Astrocyte (in vitro differentiated cells and primary cell): ENCODE measurements around the gene PRR36. TPM values are rescaled to one million over a fixed set of nuclear protein-coding genes. Genes with fewer than 3 reads are reported as not detected.
A peak's percentile ranks its signal among the peaks of the same experiment; 100 is the strongest.

Experiments used
- DNase-seq: peaks from one replicate; pipeline ENCODE4 v3.0.0-alpha.2; 2010; ENCODE audit warnings: low read depth
- FAIRE-seq: peaks from 2 replicates; lab custom pipeline; 2011; peaks lifted over from hg19 to GRCh38; lab: Jason Lieb, UNC
- H2AFZ ChIP-seq: 2 replicates; pipeline ENCODE4 v1.6.0; 2012; ENCODE audit warnings: low read depth, low read length, inconsistent platforms
- H3K27ac ChIP-seq: 2 replicates; pipeline ENCODE4 v1.5.1; 2011; ENCODE audit warnings: low read depth, low read length, inconsistent platforms
- H3K27me3 ChIP-seq: 2 replicates; pipeline ENCODE4 v1.6.0; 2011; ENCODE audit warnings: low read length, inconsistent platforms; ENCODE audit not compliant: insufficient read depth
- H3K36me3 ChIP-seq: 2 replicates; pipeline ENCODE4 v1.5.1; 2011; ENCODE audit warnings: low read length, inconsistent platforms; ENCODE audit not compliant: insufficient read depth
- H3K4me1 ChIP-seq: 2 replicates; pipeline ENCODE4 v1.5.1; 2011; ENCODE audit warnings: low read length, inconsistent platforms; ENCODE audit not compliant: insufficient read depth
- H3K4me2 ChIP-seq: 2 replicates; pipeline ENCODE4 v1.6.0; 2012; ENCODE audit warnings: low read length, inconsistent platforms
- H3K4me3 ChIP-seq: 2 replicates; pipeline ENCODE4 v1.5.1; 2011; ENCODE audit warnings: low read depth, mild to moderate bottlenecking, low read length, inconsistent platforms; ENCODE audit not compliant: insufficient read depth
- H3K79me2 ChIP-seq: 2 replicates; pipeline ENCODE4 v1.6.0; 2012; ENCODE audit warnings: mild to moderate bottlenecking, low read length, inconsistent platforms; ENCODE audit not compliant: insufficient read depth
- H3K9ac ChIP-seq: 2 replicates; pipeline ENCODE4 v1.6.0; 2012; ENCODE audit warnings: mild to moderate bottlenecking, low read length, inconsistent platforms
- H3K9me3 ChIP-seq: 2 replicates; pipeline ENCODE4 v1.5.1; 2012; ENCODE audit warnings: low read depth, mild to moderate bottlenecking, low read length, inconsistent platforms; ENCODE audit not compliant: insufficient read depth
- H4K20me1 ChIP-seq: 2 replicates; pipeline ENCODE4 v1.6.0; 2012; ENCODE audit warnings: low read length, inconsistent platforms; ENCODE audit not compliant: insufficient read depth
- H3K27ac Mint-ChIP-seq: one replicate; pipeline ENCODE4 v1.8.0; 2021; ENCODE audit warnings: mild to moderate bottlenecking, mixed read lengths; ENCODE audit not compliant: unreplicated experiment
- H3K27me3 Mint-ChIP-seq: one replicate; pipeline ENCODE4 v1.8.0; 2021; ENCODE audit warnings: low read depth, mixed read lengths; ENCODE audit not compliant: unreplicated experiment
- H3K36me3 Mint-ChIP-seq: one replicate; pipeline ENCODE4 v1.8.0; 2021; ENCODE audit warnings: low read depth, mixed read lengths; ENCODE audit not compliant: unreplicated experiment
- H3K4me1 Mint-ChIP-seq: one replicate; pipeline ENCODE4 v1.8.0; 2021; ENCODE audit warnings: low read depth, mixed read lengths; ENCODE audit not compliant: unreplicated experiment
- H3K4me3 Mint-ChIP-seq: one replicate; pipeline ENCODE4 v1.8.0; 2021; ENCODE audit warnings: mild to moderate bottlenecking, moderate library complexity, mixed read lengths; ENCODE audit not compliant: unreplicated experiment
- H3K9me3 Mint-ChIP-seq: one replicate; pipeline ENCODE4 v1.8.0; 2021; ENCODE audit warnings: mild to moderate bottlenecking, mixed read lengths; ENCODE audit not compliant: unreplicated experiment
- EZH2 ChIP-seq: IDR thresholded peaks from 2 replicates; pipeline ENCODE4 v1.6.1; 2012; ENCODE audit warnings: mild to moderate bottlenecking, low read length, inconsistent platforms; ENCODE audit not compliant: insufficient read depth
- total RNA-seq: library from RNA; stranded (reverse); gene quantifications from 2 replicates; pipeline ENCODE4 v1.2.1, GENCODE V29; 2021
- TF ChIP-seq, protein P1 (sequence below): IDR thresholded peaks from 2 replicates; pipeline ENCODE4 v1.5.1; 2011; ENCODE audit warnings: low read depth, mild to moderate bottlenecking, inconsistent platforms, low read length, moderate library complexity; ENCODE audit not compliant: insufficient read depth

Gene PRR36
- total RNA-seq, 1 donor from 2014 or later = 1.3 TPM

DNA sequence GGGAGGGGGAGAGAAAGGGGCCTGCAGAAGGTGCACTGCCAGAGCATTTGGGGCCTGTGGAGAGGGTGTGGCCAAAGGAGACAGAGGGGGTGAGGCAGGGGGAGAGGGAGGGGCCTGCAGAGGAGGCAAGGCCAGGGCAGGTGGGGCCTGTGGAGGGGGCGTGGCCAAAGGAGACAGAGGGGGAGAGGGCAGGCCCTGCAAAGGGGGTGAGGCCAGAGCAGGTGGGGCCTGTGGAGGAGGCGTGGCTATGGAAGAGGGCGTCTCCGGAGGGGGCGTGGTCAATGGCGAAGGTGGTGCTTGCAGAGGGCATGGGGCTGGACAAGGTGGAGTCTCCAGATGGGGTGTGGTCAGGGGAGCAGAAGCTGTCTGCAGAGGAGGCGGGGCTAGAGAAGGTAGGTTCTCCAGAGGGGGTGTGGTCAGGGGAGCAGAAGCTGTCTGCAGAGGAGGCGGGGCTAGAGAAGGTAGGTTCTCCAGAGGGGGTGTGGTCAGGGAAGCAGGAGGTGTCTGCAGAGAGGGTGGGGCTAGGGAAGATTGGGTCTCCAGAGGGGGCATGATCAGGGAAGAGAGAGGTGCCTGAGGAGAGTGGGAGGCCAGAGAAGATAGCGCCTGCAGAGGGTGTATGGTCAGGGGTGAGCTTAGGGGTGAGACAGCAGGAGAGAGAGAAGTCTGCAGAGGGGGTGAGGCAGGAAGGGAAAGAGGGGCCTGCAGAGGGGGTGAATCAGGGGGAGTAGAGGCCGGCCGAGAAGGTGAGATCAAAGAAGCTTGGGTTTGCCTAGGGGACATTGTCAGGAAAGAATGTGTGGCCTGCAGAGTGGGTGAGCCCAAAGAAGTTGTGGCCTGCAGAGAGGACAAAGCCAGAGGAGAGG lies 3.4 kb downstream of the PRR36 start:
- Histone ChIP-seq H3K27me3 (peaks cover 18% of the 10 kb centered on the region), H2AFZ (peak overlapping the region; percentile 89)

DNA sequence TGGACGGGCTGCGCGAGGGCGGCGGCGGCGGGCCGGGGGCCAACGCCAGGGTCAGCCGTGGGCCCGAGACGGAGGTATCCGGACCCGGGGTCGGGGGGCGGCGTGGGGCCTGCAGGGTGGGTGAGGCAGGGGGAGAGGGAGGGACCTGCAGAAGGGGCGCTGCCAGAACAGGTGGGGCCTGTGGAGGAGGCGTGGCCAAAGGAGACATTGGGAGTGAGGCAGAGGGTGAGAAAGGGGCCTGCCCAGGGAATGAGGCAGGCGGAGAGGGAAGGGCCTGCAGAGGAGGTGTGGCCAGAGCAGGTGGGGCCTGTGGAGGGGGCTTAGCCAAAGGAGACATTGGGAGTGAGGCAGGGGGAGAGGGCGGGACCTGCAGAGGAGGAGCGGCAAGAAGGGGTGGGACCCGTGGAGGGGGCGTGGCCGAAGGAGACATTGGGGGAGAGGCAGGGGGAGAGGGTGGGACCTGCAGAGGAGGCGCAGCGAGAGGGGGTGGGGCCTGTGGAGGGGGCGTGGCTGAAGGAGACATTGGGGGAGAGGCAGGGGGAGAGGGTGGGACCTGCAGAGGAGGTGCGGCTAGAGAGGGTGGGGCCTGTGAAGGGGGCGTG lies 4.2 kb downstream of the PRR36 start:
- Mint-ChIP-seq H3K36me3 (no peaks in the 10 kb centered on the region), H3K4me3 (peak overlapping the region; percentile 40), H3K27ac (no peak overlapping the region), H3K9me3 (no peaks in the 10 kb centered on the region), H3K27me3 (peaks cover 19% of the 10 kb centered on the region), H3K4me1 (peaks cover 4% of the 10 kb centered on the region)
- H3K4me3 ChIP-seq = no peak overlapping the region
- H2AFZ ChIP-seq = no peak overlapping the region
- no peak overlapping the region for H3K9ac ChIP-seq
- peaks cover 12% of the 10 kb centered on the region for H3K4me1 ChIP-seq
- no peak overlapping the region for H3K27ac ChIP-seq
- no peak for TF ChIP-seq EZH2
- TF ChIP-seq, protein P1, sequence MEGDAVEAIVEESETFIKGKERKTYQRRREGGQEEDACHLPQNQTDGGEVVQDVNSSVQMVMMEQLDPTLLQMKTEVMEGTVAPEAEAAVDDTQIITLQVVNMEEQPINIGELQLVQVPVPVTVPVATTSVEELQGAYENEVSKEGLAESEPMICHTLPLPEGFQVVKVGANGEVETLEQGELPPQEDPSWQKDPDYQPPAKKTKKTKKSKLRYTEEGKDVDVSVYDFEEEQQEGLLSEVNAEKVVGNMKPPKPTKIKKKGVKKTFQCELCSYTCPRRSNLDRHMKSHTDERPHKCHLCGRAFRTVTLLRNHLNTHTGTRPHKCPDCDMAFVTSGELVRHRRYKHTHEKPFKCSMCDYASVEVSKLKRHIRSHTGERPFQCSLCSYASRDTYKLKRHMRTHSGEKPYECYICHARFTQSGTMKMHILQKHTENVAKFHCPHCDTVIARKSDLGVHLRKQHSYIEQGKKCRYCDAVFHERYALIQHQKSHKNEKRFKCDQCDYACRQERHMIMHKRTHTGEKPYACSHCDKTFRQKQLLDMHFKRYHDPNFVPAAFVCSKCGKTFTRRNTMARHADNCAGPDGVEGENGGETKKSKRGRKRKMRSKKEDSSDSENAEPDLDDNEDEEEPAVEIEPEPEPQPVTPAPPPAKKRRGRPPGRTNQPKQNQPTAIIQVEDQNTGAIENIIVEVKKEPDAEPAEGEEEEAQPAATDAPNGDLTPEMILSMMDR = no peak
- H3K79me2 ChIP-seq = no peaks in the 10 kb centered on the region
- H3K9me3 ChIP-seq = no peaks in the 10 kb centered on the region
- no peaks in the 10 kb centered on the region for H3K36me3 ChIP-seq
- FAIRE-seq (no peak), DNase-seq (no peak)
- H4K20me1 ChIP-seq = peaks cover 6% of the 10 kb centered on the region
- H3K4me2 ChIP-seq = peak overlapping the region; percentile 70
- peaks cover 22% of the 10 kb centered on the region for H3K27me3 ChIP-seq

More for the DNA sequence above, 3.4 kb downstream of the PRR36 start:
- no peaks in the 10 kb centered on the region for H3K9me3 ChIP-seq
- H3K4me3 ChIP-seq = no peak overlapping the region
- no peaks in the 10 kb centered on the region for H3K9me3 Mint-ChIP-seq
- DNase-seq = no peak
- H3K9ac ChIP-seq = no peak overlapping the region
- H3K36me3 ChIP-seq = no peaks in the 10 kb centered on the region
- peak overlapping the region; percentile 89 for H3K4me2 ChIP-seq
- no peaks in the 10 kb centered on the region for H3K79me2 ChIP-seq
- no peaks in the 10 kb centered on the region for H4K20me1 ChIP-seq
- peaks cover 4% of the 10 kb centered on the region for H3K4me1 Mint-ChIP-seq
- H3K27ac ChIP-seq = no peak overlapping the region
- TF ChIP-seq, protein P1 = no peak
- TF ChIP-seq EZH2 = no peak
- H3K36me3 Mint-ChIP-seq = no peaks in the 10 kb centered on the region
- H3K4me1 ChIP-seq = peaks cover 12% of the 10 kb centered on the region
- H3K4me3 Mint-ChIP-seq = peak overlapping the region; percentile 29
- no peak for FAIRE-seq
- H3K27ac Mint-ChIP-seq = peak overlapping the region; percentile 55
- H3K27me3 Mint-ChIP-seq = peaks cover 16% of the 10 kb centered on the region
